Astrocyte of the spinal cord (primary cell): ENCODE data around the gene CIRBP.

Experiments used
- DNase-seq: peaks from one replicate; pipeline ENCODE4 v3.0.0; 2011; ENCODE audit warnings: low read depth, low spot score
- H3K4me3 ChIP-seq: 2 replicates; pipeline ENCODE4 v1.5.1; 2011; ENCODE audit warnings: low read depth, mild to moderate bottlenecking, low read length, moderate library complexity
- in situ Hi-C: cut with HindIII; loops from 2 replicates; pipeline ENCODE4 v1.10.0; 2017; ENCODE audit warnings: low sequenced_read_pairs
- TF ChIP-seq, protein P1 (sequence below): IDR thresholded peaks from 2 replicates; pipeline ENCODE4 v1.5.1; 2012; ENCODE audit warnings: low read depth, mild to moderate bottlenecking, low read length, inconsistent platforms

Gene CIRBP

DNA sequence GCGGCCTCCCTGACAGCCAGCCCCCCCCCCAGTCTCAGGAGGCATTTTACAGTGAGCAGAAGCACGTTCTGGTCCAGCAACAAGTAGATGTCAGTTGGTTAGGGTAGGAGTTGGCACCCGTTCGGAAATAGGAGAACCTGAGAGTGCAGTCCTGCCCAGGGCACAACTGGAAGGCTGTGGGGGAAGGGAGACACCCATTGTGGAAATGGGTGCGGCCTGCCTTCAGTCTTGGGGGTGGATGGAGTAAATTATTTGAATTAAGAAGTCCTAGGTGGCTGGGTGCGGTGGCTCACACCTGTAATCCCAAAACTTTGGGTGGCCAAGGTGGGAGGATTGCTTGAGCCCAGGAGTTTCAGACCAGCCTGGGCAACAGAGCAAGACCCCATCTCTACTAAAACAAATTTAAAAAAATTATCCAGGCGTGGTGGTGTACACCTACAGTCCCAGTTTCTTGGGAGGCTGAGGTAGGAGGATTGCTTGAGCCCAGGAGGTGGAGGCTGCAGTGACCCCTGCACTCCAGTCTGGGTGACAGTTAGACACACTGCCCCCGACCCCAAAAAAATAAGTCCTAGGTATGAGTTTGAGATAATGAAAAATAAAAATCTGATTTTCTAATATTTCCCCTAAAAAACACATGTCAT, 1.2 kb downstream of the CIRBP start:
- in situ Hi-C loops, result no loop called here
- peak overlapping the region; percentile 47 for H3K4me3 ChIP-seq
- TF ChIP-seq, protein P1, sequence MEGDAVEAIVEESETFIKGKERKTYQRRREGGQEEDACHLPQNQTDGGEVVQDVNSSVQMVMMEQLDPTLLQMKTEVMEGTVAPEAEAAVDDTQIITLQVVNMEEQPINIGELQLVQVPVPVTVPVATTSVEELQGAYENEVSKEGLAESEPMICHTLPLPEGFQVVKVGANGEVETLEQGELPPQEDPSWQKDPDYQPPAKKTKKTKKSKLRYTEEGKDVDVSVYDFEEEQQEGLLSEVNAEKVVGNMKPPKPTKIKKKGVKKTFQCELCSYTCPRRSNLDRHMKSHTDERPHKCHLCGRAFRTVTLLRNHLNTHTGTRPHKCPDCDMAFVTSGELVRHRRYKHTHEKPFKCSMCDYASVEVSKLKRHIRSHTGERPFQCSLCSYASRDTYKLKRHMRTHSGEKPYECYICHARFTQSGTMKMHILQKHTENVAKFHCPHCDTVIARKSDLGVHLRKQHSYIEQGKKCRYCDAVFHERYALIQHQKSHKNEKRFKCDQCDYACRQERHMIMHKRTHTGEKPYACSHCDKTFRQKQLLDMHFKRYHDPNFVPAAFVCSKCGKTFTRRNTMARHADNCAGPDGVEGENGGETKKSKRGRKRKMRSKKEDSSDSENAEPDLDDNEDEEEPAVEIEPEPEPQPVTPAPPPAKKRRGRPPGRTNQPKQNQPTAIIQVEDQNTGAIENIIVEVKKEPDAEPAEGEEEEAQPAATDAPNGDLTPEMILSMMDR, result no peak
- DNase-seq, result no peak

DNA sequence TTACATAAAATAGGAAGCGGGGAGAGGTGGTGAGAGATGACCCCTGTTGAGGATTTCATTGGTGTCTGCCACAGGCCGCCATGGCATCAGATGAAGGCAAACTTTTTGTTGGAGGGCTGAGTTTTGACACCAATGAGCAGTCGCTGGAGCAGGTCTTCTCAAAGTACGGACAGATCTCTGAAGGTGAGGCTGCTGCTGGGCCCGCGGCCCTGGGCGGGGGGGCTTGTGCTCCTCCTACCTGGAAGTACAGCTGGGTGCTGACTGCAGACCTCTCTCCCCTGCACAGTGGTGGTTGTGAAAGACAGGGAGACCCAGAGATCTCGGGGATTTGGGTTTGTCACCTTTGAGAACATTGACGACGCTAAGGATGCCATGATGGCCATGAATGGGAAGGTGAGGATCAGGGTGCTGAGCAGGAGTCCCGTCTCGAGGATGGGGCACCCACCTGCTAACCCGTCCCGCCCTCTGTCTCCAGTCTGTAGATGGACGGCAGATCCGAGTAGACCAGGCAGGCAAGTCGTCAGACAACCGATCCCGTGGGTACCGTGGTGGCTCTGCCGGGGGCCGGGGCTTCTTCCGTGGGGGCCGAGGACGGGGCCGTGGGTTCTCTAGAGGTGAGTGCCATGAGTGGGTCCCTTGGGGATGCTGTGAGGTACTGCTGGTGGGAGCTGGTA, 1.9 kb downstream of the CIRBP start:
- TF ChIP-seq, protein P1, result no peak
- DNase-seq, result no peak
- peak overlapping the region; percentile 47 for H3K4me3 ChIP-seq
- in situ Hi-C loops, result no loop called here

DNA sequence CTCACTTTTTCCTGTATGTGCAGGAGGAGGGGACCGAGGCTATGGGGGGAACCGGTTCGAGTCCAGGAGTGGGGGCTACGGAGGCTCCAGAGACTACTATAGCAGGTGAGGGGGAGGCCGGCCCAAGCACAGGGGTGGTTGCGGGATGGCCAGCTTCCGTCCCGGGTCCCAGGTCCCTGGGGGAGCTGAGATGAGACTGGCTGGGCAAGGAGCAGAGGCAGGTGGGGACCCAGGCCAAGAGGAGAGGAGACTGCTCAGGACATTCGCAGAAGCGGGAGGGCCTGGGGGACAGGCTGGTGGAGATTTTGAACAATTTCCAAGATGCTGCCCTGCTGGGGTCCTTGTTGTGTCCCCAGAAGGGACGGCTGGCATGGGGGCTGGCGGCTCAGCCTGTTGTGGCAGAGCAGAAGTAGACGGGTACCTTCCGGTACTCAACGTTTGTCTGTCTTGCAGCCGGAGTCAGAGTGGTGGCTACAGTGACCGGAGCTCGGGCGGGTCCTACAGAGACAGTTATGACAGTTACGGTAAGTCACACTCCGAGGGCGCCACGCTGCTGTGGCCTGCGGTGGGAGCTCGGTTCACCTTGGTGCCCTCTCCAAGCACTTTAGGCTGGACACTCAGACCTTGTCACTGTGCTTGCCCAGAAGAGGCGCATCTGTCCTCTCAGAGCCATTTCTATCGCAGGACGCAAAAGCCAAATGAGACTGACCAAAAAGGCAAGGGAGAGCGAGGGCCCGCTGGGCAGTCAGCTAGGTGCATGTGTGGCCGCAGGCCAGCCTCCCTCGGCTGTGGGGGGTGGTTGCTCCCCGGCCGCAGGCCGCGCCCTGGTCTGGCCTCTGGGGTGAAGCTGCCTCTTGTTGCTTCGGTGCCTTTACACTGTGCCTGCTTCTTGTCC, 2.6 kb downstream of the CIRBP start:
- DNase-seq, result no peak
- no peak overlapping the region for H3K4me3 ChIP-seq
- TF ChIP-seq, protein P1, result no peak
- in situ Hi-C loops, result no loop called here

DNA sequence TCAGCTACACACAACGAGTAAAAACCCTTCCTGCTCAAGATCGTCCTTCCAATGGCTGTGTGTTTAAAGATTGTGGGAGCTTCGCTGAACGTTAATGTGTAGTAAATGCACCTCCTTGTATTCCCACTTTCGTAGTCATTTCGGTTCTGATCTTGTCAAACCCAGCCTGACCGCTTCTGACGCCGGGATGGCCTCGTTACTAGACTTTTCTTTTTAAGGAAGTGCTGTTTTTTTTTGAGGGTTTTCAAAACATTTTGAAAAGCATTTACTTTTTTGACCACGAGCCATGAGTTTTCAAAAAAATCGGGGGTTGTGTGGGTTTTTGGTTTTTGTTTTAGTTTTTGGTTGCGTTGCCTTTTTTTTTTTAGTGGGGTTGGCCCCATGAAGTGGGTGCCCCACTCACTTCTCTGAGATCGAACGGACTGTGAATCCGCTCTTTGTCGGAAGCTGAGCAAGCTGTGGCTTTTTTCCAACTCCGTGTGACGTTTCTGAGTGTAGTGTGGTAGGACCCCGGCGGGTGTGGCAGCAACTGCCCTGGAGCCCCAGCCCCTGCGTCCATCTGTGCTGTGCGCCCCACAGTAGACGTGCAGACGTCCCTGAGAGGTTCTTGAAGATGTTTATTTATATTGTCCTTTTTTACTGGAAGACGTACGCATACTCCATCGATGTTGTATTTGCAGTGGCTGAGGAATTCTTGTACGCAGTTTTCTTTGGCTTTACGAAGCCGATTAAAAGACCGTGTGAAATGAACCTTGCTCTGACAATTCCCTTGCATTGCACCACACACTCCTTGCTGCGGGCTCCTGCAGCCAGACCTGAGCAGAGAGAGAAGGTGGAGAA, 3.5 kb downstream of the CIRBP start:
- in situ Hi-C loops, result no loop called here
- TF ChIP-seq, protein P1, result no peak
- H3K4me3 ChIP-seq, result no peak overlapping the region
- no peak for DNase-seq

DNA sequence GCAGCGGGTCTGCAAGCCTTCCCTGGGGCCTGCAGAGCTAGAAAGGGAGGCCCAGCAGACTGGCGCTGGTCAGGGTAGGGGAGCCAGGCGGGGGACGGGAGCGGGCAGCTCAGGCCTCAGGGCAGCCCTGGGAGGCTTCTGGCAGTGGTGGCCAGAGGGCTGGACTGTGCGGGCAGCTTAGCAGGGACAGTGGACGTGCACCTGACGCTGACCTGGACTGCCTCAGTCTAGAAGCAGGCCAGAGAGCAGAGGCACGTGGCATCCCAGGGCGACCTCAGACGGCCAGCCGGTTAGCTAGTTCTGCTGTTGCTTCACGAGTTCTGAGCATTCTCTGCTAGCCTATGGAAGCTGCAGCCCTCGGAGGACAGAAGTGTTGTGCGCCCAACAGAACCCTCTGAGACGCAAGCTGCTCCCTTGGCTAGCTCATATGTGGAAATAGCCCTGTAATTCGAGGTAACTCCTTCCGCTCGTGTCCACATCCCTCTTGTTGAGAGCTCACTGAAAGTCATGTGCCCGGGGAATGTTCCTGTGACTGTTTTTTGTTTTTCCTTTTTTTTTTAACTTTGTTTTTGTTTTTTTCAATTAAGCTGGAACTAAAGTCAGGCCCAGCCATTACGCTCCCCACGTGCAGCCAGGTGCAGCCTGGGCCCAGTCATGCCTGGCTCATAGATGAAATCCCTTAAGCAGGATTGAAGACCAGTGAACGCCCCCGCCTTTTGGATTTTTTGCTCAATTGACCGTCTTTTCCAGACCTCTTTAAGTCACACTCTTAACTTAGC, 4.3 kb downstream of the CIRBP start:
- in situ Hi-C loops, result no loop called here
- TF ChIP-seq, protein P1, result no peak
- no peak for DNase-seq
- H3K4me3 ChIP-seq, result no peak overlapping the region
